ENCODE results near the gene FEZ2. TPM values are rescaled to one million over a fixed set of nuclear protein-coding genes. Genes with fewer than 3 reads are reported as not detected.

FEZ2 gene
- total and polyA plus RNA-seq, 2 donors (not counting 3 experiments of a cell fraction or from before 2014, with no cell fraction given): 41.2 to 72.4 TPM

- Histone ChIP-seq H3K27me3 (ENCODE audit: control insufficient read depth in 2 of 2, insufficient read depth in 2 of 2, low read length in 2 of 2) (no peaks in the 10 kb centered on the region), H3K36me3 (ENCODE audit: control insufficient read depth in 2 of 2, extremely low read depth in 1 of 2, insufficient read depth in 2 of 2, low read length in 2 of 2) (peaks cover 4 to 17% of the 10 kb centered on the region in 2 experiments), H3K9ac (replicated peaks; ENCODE audit: extremely low read depth, insufficient read depth, low read length) (no peak overlapping the region), H3K4me3 (replicated peaks in 1 of 3; ENCODE audit: insufficient read depth in 1 of 3, low read depth in 1 of 3, low read length in 3 of 3) (no peak overlapping the region), H2AFZ (ENCODE audit: low read depth, low read length) (no peak overlapping the region), H3K4me2 (ENCODE audit: insufficient read depth, low read length) (no peak overlapping the region), H3K79me2 (ENCODE audit: control insufficient read depth, insufficient read depth, low read length) (peaks cover 37% of the 10 kb centered on the region), H3K9me3 (replicated peaks; ENCODE audit: control insufficient read depth, insufficient read depth, low read length) (no peaks in the 10 kb centered on the region), H4K20me1 (replicated peaks; ENCODE audit: control insufficient read depth, extremely low read depth, insufficient read depth, low read length) (no peaks in the 10 kb centered on the region), H3K4me1 (ENCODE audit: control insufficient read depth, extremely low read depth, insufficient read depth, low read length) (peaks cover 47% of the 10 kb centered on the region), H3K27ac (ENCODE audit: insufficient read depth, low read depth, low read length) (peak overlapping the region; percentile 17), H3K9me1 (replicated peaks; ENCODE audit: control insufficient read depth, extremely low read depth, insufficient read depth, low read length) (no peaks in the 10 kb centered on the region)
- no peak for DNase-seq (ENCODE audit: low read depth, low spot score)
- ChIA-PET POLR2A (interaction anchor here (0.7 kb wide), 1 partner anchor 24 kb away, joined by 3 read pairs; no protein-coding TSS in a partner anchor), CTCF (interaction anchor here (0.8 to 1.1 kb wide), 4 partner anchors 11 to 91 kb away, joined by 3 to 4 read pairs (median 3); no protein-coding TSS in a partner anchor)
- no peak for FAIRE-seq
- intact Hi-C loops (cut with micrococcal nuclease) (no loop called here), dilution Hi-C loops (cut with MboI; ENCODE audit: extremely low pct_ligation_motif_present, low sequenced_read_pairs) (no loop called here)
- no peak for TF ChIP-seq MAX (IDR thresholded peaks at IDR 0.05; ENCODE audit: insufficient read depth, insufficient read length)
- TF ChIP-seq CTCF (IDR thresholded peaks at IDR 0.05; ENCODE audit: extremely low read depth in 1 of 2, insufficient read depth in 1 of 2, low read depth in 1 of 2, low read length in 2 of 2): no peak
- TF ChIP-seq JUN (IDR thresholded peaks at IDR 0.05; ENCODE audit: borderline replicate concordance, insufficient read depth, insufficient read length, low read depth): no peak
- no peak for TF ChIP-seq MYC (IDR thresholded peaks at IDR 0.05; ENCODE audit: low read depth, low read length)
- no peak for TF ChIP-seq POLR2AphosphoS5 (IDR thresholded peaks at IDR 0.05; ENCODE audit: insufficient read depth, low read depth, low read length)
- no peak for TF ChIP-seq FOS (IDR thresholded peaks at IDR 0.05; ENCODE audit: borderline replicate concordance, insufficient read depth, low read length)
- no peak for TF ChIP-seq EZH2 (IDR thresholded peaks at IDR 0.05; ENCODE audit: borderline replicate concordance, low read depth, low read length, severe bottlenecking)
- no peak for TF ChIP-seq GATA2 (IDR thresholded peaks at IDR 0.05; ENCODE audit: insufficient read depth, insufficient read length, low read depth, low read length)
- no peak for TF ChIP-seq POLR2A (IDR thresholded peaks at IDR 0.05; ENCODE audit: low read depth, low read length)
- no TSS peak for BruUV-seq (replicated peaks)
These were observed 24.8 kb downstream of the FEZ2 start for GRCh38 chr2:36573165-36573564.
